ENCODE measurements around the gene CYP11A1. TPM values are rescaled to one million over a fixed set of nuclear protein-coding genes. Genes with fewer than 3 reads are reported as not detected.
"Not testable (repeated sequence)": the region's sequence is repeated elsewhere in the genome, so short reads cannot be mapped to it uniquely, and the experiment has no call there.

CYP11A1 gene
- total RNA-seq, 1 experiment from 2014 or later = not detected

- H3K36me3 ChIP-seq = no peaks in the 10 kb centered on the region
- H3K27me3 ChIP-seq = no peaks in the 10 kb centered on the region
- H3K27ac ChIP-seq = no peak overlapping the region
- H3K9me3 ChIP-seq (replicated peaks) = no peaks in the 10 kb centered on the region
- H3K4me3 ChIP-seq = no peak overlapping the region
- H3K4me1 ChIP-seq = peaks cover 39% of the 10 kb centered on the region
- no peak for DNase-seq
These were observed 28.1 kb upstream of the CYP11A1 start for GRCh38 chr15:74395319-74396145.

GRCh38 chr15:74394090-74394846 lies 26.8 kb upstream of the CYP11A1 start:
- Histone ChIP-seq H3K27ac (no peak overlapping the region), H3K4me1 (peaks cover 27% of the 10 kb centered on the region), H3K36me3 (no peaks in the 10 kb centered on the region), H3K27me3 (0 out of 2 replicates have a peak, but pooled peaks cover 5% of the 10 kb centered on the region), H3K9me3 (replicated peaks) (no peaks in the 10 kb centered on the region), H3K4me3 (no peak overlapping the region)
- DNase-seq = no peak

GRCh38 chr15:74393423-74393822 lies 26.0 kb upstream of the CYP11A1 start:
- DNase-seq = no peak
- H3K9me3 ChIP-seq (replicated peaks) = no peaks in the 10 kb centered on the region
- no peaks in the 10 kb centered on the region for H3K36me3 ChIP-seq
- H3K4me3 ChIP-seq = no peak overlapping the region
- no peak overlapping the region for H3K27ac ChIP-seq
- 0 out of 2 replicates have a peak, but pooled peaks cover 5% of the 10 kb centered on the region for H3K27me3 ChIP-seq
- H3K4me1 ChIP-seq = peaks cover 28% of the 10 kb centered on the region

GRCh38 chr15:74392902-74393301 lies 25.5 kb upstream of the CYP11A1 start:
- H3K27ac ChIP-seq = no peak overlapping the region
- H3K36me3 ChIP-seq = no peaks in the 10 kb centered on the region
- 0 out of 2 replicates have a peak, but pooled peaks cover 5% of the 10 kb centered on the region for H3K27me3 ChIP-seq
- no peak for DNase-seq
- H3K4me3 ChIP-seq = no peak overlapping the region
- H3K4me1 ChIP-seq = peaks cover 33% of the 10 kb centered on the region
- no peaks in the 10 kb centered on the region for H3K9me3 ChIP-seq (replicated peaks)

GRCh38 chr15:74392451-74392830 lies 25.0 kb upstream of the CYP11A1 start:
- no peak overlapping the region for H3K4me3 ChIP-seq
- H3K27me3 ChIP-seq = 0 out of 2 replicates have a peak, but pooled peaks cover 5% of the 10 kb centered on the region
- no peaks in the 10 kb centered on the region for H3K36me3 ChIP-seq
- H3K9me3 ChIP-seq (replicated peaks) = no peaks in the 10 kb centered on the region
- peaks cover 33% of the 10 kb centered on the region for H3K4me1 ChIP-seq
- no peak for DNase-seq
- H3K27ac ChIP-seq = no peak overlapping the region

GRCh38 chr15:74391582-74392450 lies 24.4 kb upstream of the CYP11A1 start:
- no peak overlapping the region for H3K4me3 ChIP-seq
- H3K27ac ChIP-seq = no peak overlapping the region
- peaks cover 33% of the 10 kb centered on the region for H3K4me1 ChIP-seq
- H3K9me3 ChIP-seq (replicated peaks) = no peaks in the 10 kb centered on the region
- no peaks in the 10 kb centered on the region for H3K36me3 ChIP-seq
- no peak for DNase-seq
- 0 out of 2 replicates have a peak, but pooled peaks cover 5% of the 10 kb centered on the region for H3K27me3 ChIP-seq

GRCh38 chr15:74390647-74391288 lies 23.3 kb upstream of the CYP11A1 start:
- Histone ChIP-seq H3K27ac (no peak overlapping the region), H3K36me3 (no peaks in the 10 kb centered on the region), H3K4me3 (no peak overlapping the region), H3K4me1 (peaks cover 35% of the 10 kb centered on the region), H3K27me3 (0 out of 2 replicates have a peak, but pooled peaks cover 5% of the 10 kb centered on the region), H3K9me3 (replicated peaks) (no peaks in the 10 kb centered on the region)
- DNase-seq = no peak

- H3K9me3 ChIP-seq (replicated peaks); DNase-seq; H3K36me3 ChIP-seq; H3K4me3 ChIP-seq; H3K27ac ChIP-seq; H3K27me3 ChIP-seq: not testable (repeated sequence)
- H3K4me1 ChIP-seq = peaks cover 35% of the 10 kb centered on the region
These were observed 22.7 kb upstream of the CYP11A1 start for GRCh38 chr15:74390049-74390646.

GRCh38 chr15:74389241-74390048 lies 22.0 kb upstream of the CYP11A1 start:
- H3K36me3 ChIP-seq = no peaks in the 10 kb centered on the region
- no peak overlapping the region for H3K4me3 ChIP-seq
- peaks cover 33% of the 10 kb centered on the region for H3K4me1 ChIP-seq
- no peaks in the 10 kb centered on the region for H3K9me3 ChIP-seq (replicated peaks)
- 0 out of 2 replicates have a peak, but pooled peaks cover 5% of the 10 kb centered on the region for H3K27me3 ChIP-seq
- DNase-seq = no peak
- no peak overlapping the region for H3K27ac ChIP-seq

- Histone ChIP-seq H3K27me3 (0 out of 2 replicates have a peak, but pooled peaks cover 5% of the 10 kb centered on the region), H3K4me1 (peaks cover 41% of the 10 kb centered on the region), H3K4me3 (no peak overlapping the region), H3K9me3 (replicated peaks) (no peaks in the 10 kb centered on the region), H3K27ac (no peak overlapping the region), H3K36me3 (no peaks in the 10 kb centered on the region)
- no peak for DNase-seq
These were observed 21.0 kb upstream of the CYP11A1 start for GRCh38 chr15:74388363-74388951.

GRCh38 chr15:74387621-74388362 lies 20.3 kb upstream of the CYP11A1 start:
- DNase-seq = no peak

GRCh38 chr15:74387141-74387541 lies 19.7 kb upstream of the CYP11A1 start:
- Histone ChIP-seq H3K36me3 (no peaks in the 10 kb centered on the region), H3K4me3 (no peak overlapping the region), H3K9me3 (replicated peaks) (no peaks in the 10 kb centered on the region), H3K4me1 (peaks cover 43% of the 10 kb centered on the region), H3K27ac (no peak overlapping the region), H3K27me3 (0 out of 2 replicates have a peak, but pooled peaks cover 5% of the 10 kb centered on the region)
- no peak for DNase-seq

More at GRCh38 chr15:74387621-74388362, 20.3 kb upstream of the CYP11A1 start:
- H3K27me3 ChIP-seq = 0 out of 2 replicates have a peak, but pooled peaks cover 5% of the 10 kb centered on the region
- H3K36me3 ChIP-seq = no peaks in the 10 kb centered on the region
- H3K4me1 ChIP-seq = peaks cover 43% of the 10 kb centered on the region
- H3K27ac ChIP-seq = no peak overlapping the region
- no peaks in the 10 kb centered on the region for H3K9me3 ChIP-seq (replicated peaks)
- H3K4me3 ChIP-seq = no peak overlapping the region

Measured in SJCRH30 (cell line).